ENCODE data around the gene TPPP. TPM values are rescaled to one million over a fixed set of nuclear protein-coding genes. Genes with fewer than 3 reads are reported as not detected.
"Not testable (repeated sequence)": the region's sequence is repeated elsewhere in the genome, so short reads cannot be mapped to it uniquely, and the experiment has no call there.

TPPP gene
- total RNA-seq, 1 donor = 12.9 TPM

DNA sequence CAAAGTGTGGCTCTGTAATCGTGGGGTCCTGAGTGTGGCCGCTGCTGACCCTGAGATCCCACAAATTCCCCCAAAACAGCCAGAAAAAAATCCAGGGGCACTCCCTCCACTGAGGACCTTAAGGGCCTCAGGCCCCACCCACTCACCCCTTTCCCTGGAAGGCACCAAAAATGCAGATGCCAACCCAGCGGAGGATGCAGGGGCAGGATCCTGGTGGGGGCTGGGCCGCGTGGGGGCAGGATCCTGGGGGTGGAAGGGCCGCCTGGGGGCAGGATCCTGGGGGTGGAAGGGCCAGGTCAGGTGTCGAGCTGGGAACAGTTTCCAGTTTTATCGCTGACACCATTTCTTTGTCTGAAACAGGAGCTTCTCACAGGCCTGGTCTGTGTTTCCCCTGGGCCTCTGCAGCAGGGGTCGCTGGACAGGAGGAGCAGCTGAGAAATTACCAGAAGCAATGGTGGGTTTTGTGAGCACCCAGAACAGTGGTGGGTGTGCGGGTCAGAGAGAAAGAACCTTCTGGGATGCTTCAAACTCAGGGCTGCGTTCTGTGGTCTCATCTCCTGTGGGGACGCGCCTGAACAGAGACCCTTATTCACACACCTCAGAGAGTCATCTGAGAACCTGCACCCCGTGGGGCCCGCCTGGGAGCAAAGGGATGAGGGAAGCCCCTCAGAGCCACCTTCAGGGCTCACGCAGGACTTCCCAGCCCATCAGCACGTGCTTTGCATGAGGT lies 13.8 kb downstream of the TPPP start:
- DNase-seq (ENCODE audit: low read depth in 2 of 3, low spot score in 2 of 3) = not testable (repeated sequence)

DNA sequence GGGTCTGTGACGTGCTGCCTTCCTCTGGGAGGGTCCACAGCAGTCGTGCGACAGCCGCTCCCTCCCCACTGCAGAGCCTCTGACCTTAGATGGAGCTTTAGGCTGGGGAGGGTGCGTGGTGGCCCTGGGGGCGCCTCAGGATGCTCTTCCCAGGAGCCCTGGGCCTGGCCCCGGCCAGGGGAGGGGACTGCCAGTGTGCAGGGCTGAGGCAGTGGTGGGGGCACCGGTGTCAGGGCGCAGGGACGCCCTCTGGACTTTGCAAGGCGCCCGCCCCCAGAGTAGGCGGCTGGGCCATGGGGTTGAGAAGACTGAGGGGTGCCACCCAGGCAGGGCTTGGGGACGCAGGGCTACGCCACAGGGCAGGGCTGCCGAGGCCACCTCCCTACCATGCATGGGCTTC lies 14.6 kb downstream of the TPPP start:
- DNase-seq (ENCODE audit: low read depth in 2 of 3, low spot score in 2 of 3) = not testable (repeated sequence)

DNA sequence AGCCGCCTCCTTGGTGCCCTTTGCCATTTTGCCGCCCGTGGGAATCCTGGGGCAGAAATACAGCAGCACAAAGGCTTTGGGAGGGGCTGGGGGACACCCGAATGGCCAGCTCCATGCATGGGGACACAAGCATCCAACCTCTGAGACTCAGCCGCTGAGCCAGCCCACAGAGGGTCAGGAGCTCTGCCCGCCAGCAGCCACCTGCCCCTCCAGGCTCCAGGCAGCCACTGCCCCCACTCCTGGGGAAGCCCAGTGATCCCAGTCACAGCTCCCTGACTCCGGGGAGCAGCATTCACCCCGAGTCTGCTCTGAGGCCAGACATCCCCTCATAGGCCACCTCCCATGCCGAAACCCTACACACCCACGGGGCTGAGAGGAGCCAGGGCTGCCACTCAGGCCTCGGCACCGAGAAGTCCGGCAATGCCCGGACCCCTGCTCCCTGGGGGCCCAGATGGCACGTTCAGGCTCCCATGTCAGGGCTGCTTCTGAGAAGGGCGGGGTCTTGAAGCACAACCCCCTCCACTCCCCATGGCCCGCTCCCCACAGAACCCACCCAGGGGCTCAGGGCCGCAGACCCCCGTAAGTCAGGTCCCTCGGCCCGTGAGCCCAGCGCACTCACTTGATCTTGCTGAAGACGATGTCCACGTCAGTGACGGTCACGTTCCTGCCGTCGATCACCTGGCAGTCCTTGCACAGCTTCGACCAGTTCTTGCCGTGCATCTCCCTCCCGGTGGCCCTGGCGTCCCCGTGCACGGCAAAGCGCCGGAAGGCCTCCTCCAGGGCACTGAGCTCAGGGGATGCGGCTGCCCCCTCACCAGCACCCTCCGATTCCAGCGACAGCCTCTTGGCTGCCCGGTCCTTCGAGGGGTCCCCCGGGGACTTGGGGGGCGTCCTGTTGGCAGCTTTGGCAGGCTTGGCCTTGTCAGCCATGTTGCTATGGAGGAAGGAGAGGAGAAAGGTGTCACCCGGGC lies 15.7 kb downstream of the TPPP start:
- DNase-seq (ENCODE audit: low read depth in 2 of 3, low spot score in 2 of 3) = no peak

DNA sequence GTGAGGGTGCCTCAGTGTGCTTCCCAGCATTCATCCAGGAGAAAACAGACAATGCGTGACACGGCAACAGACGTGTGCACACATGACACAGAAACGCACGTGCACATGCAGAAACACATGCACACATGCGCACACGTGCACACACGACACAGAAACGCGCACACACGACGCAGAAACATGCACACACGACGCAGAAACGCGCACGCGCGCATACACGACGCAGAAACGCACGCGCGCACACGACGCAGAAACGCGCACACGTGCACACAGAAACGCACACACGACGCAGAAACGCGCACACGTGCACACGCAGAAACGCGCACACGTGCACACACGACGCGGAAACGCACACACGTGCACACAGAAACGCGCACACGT lies 16.5 kb downstream of the TPPP start:
- no peak for DNase-seq (ENCODE audit: low read depth in 2 of 3, low spot score in 2 of 3)

DNA sequence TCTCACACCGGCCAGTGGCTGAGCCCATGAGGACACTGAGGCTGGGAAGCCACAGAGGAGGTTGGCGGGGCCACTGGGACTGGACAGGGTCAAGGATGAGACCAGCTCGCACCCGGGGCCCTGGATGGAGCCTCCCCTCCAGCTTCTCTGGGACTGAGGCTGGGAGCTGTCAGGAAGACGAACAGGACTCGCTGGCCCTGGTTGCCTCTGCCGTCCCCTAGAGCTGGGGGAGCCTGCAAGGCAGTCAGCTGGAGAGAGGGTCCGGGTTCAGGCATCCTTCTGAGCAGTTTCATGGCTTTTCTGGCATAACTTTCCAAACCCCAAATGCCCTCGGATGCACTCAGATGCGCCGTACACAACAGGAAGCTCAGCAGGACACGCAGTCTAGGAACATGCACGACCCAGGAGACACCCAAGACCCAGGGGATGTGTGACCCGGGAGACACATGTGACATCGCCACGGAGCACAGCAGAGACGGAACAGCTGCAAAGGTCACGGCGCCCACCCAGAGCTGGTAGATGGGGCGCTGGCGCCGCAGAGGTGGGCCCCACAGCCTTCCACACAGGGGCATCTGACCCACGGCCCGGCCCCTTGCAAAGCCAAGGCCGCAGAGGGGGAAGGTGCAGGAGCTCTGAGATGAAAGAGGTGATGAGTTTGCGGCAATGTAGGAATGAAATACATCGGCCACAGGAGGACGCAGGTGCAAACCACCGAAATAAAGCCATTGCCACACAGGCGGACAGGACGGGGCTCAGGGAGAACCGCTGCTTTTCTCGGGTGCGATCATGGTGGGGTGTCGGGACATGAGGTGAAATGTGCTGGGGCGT lies 17.1 kb downstream of the TPPP start:
- DNase-seq (ENCODE audit: low read depth in 2 of 3, low spot score in 2 of 3) = no peak

DNA sequence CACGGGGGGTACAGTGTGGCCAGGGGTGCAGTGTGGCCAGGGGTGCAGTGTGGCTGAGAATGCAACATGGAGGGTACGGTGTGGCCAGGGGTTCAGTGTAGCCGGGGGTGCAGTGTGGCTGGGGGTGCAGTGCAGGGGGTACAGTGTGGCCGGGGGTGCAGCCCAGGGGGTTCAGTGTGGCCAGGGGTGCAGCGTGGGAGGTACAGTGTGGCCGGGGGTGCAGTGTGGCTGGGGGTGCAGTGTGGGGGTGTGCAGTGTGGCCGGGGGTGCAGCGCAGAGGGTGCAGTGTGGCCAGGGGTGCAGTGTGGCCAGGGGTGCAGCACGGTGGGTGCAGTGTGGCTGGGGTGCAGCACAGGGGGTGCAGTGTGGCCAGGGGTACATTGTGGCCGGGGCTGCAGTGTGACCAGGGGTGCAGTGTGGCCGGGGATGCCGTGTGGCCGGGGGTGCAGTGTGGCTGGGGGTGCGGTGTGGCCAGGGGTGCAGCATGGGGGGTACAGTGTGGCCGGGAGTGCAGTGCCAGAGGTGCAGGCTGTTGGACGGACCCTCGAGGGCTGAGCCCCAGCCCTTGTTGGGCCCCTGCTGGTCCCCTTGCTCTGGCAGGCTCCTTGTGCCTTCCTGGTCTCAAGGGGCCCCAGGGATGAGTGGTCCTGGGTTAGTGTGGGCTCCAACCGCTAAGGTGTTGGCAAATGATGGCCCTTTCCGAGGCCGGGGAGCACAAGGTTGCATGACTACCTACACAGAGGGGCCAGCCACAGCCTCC lies 17.9 kb downstream of the TPPP start:
- DNase-seq (ENCODE audit: low read depth in 2 of 3, low spot score in 2 of 3) = no peak

DNA sequence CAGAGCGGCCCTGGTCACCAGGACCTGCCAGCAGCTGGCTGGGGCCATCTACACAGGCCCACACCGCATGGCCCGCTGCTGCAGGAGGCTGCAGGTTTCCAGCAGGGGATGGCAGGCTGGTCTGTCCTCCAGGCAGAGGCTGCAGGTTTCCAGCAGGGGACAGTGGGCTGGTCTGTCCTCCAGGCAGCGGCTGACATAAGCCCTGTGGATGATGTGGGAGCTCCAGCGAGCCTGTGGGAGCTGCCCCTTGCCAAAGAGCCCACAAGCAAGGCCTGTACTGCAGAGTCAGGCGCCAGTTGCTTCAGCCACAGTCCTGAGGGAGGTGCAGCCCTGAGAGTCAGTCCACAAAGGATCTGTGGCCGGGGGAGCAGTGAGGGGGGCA lies 18.5 kb downstream of the TPPP start:
- DNase-seq (ENCODE audit: low read depth in 2 of 3, low spot score in 2 of 3) = no peak

DNA sequence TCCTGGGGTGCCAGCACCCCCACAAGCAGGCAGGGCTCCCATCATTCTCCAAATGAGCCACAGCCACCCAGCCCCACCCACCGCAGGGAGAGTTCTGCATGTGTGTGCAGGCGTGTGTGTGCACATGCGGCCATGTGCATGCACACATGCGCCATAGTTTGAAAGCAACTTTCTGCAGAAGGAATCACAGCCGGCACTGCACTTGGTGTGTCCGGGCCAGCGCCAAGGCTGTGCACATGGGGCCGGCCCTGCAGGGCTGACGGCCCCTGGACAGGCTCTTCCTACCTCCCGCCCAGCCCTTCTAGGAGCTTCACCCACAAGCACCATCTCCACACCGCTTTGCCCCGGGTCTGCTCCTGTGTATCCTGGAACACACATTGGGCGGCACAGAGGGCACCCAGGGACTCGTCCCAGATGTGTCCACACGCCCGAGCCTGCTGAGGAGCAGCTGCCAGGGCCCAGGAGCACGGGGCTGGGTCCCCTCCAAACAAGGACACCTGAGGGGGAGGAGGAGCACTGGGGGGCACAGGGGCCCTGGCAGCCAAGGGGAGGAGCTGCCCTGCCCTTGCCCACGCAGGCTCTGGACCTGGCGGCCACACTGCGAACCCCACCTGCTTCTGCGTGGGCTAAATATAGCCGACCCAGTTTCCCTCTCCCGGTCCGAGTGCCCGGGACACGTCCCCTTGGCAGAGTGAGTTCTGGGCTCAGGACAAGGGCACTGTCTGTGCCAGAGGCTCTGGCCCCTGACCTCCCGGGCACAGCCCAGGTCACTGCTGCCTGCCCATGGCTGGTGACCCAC lies 19.1 kb downstream of the TPPP start:
- DNase-seq (ENCODE audit: low read depth in 2 of 3, low spot score in 2 of 3) = no peak

DNA sequence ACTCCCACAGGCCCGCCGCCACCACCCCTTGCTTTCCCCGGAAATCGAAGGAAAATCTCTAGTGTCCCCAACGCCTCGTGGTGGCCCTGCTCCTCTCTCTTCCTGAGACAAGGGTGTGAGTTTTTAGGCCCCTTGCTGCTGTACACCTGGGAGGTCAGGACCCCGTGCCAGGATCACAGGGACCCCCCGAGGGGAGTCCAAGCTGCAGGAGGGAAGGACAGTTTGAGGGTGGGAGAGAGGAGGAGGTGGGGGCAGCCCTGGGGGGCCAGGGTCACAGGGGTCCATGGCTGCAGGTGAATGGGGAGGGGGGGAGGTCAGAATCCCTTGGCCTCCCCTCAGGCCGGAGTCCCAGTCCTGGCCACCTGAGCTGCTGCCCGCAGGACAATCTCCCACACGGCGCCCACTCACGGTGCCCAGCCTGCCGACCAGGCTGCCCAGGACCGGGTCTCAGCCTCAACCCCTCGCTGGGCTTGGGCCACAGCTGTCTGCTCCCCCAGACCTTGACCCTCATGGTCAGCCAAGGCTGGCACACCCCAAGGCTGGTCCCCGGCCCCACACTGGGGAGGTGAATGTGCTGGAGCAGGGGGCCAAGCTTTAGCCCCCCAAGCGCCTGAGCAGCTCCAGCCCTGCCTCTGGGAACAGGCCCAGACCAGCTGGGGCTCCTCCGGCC lies 19.9 kb downstream of the TPPP start:
- no peak for DNase-seq (ENCODE audit: low read depth in 2 of 3, low spot score in 2 of 3)

DNA sequence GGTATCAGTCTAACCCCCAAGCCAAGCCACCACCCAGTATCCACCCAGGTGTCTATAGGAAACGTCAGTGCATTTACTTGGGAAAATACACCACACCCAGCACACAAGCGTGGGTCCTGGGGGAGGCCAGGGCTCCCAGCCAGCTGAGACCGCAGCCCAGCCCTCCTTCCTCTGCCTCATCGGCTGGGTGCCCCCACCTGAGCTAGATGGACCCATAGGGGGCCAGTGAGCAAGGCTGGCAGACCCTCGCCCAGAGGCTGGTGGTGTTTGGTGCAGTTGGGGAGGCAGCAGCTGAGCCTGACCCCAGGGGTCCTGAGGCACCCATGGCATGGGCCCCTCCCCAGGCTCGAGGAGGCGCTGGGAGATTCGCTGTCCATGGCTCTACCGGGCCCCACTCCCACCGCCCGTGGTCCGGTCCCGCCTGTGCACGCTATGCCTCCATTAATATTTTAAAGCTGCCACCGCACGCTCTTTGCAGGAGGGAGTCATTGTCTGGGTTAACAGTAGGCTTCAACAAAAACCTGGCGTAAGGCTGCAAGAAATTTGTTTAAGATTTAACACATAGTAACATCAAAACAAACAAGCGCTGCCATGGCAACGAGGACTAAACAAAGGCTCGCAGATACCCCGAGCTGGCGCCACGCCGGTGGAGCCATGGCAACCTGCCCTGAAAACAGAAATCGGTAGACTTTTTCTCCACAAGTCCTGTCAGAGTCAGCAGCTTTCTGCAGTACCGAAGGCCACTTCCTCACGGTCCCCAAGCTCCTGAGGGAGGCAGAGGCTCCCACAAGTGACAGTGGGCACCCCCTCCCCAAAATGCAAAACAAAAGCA lies 20.6 kb downstream of the TPPP start:
- DNase-seq (ENCODE audit: low read depth in 2 of 3, low spot score in 2 of 3) = peak; percentile 66 to 99 (median 96)

DNA sequence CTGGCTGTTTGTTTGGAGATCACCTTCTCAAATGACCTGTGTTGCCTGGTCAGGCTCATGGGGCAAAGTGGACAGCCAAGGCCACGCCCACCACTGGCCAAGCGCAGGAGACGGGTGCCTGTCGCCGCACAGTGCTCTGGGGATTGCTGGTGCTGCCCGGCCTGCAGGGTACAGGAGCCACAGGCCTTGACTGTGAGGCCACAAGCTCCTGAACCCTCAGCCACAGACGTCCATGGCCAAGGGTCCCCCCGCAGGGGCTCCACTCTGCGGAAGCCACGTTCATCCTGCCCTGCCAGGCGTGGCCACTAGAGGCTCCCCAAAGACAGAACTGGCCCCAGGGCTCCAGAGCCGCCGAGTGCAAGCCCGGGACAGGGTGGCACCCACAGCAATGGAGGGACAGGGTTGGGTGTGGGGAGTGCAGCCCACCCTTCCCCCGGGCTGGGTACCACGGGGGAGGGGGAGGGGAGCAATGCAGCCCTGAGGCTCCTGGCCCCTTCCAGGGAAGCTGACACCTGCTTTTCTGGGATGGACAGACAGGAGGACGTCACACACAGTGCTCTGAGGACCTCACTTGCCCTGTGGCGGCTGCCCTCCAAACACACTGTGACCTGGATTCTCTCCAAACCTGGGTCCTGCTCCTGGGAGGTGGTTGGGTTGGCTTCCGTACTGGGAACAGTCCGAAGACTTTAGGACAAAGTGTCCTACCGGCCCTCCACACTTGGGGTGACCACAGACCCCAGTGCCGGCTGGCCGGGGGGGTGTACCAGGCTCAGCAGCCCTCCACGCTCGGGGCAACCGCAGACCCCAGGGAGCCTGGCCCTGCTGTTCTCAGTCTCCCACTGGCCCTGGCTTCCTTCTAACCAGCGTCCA lies 21.5 kb downstream of the TPPP start:
- DNase-seq (ENCODE audit: low read depth in 2 of 3, low spot score in 2 of 3) = peak in 2 of 3 donors; percentile 74 to 85

DNA sequence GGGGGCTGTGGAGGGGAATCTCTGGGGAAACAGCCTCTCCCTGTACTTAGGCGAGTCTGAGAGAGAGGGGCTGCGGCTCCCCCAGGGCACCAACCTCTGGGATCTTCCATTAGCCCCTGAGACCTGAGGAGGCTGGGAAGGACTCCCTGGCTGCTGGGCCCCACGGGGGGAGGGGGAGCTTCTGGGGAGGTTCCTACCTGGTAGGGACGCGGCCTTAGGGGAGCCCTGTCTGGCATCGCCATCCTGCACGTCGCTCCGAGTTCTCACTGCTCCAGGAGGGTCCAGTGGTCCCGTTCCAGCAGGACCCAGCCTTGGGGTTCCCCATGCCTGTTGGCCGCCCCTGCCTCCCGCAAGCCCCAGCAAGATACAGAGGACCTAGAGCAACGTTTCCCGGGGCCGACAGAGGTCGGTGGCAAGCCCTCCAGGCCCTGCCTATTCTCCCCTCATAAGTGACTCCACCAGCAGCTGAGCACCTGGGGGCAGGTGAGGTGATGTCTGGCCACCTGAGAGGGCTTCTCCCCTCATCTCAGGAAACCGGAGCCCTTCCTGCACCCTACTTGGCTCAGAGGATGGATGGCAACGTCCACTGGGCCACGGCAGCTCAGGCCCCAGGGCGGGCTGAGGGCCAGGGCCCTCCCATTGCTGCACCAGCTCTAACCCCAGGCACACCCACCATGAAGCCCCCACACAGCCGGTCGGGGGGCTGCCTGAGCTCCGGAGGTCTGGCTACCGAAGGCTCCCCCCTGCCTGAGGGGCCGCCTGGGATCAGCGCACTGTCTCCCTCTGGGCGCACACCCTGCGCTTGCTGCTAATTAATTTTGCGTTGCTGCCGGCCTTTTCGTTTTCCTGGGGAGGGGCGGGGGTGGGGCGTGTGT lies 22.5 kb downstream of the TPPP start:
- DNase-seq (ENCODE audit: low read depth in 2 of 3, low spot score in 2 of 3) = no peak

DNA sequence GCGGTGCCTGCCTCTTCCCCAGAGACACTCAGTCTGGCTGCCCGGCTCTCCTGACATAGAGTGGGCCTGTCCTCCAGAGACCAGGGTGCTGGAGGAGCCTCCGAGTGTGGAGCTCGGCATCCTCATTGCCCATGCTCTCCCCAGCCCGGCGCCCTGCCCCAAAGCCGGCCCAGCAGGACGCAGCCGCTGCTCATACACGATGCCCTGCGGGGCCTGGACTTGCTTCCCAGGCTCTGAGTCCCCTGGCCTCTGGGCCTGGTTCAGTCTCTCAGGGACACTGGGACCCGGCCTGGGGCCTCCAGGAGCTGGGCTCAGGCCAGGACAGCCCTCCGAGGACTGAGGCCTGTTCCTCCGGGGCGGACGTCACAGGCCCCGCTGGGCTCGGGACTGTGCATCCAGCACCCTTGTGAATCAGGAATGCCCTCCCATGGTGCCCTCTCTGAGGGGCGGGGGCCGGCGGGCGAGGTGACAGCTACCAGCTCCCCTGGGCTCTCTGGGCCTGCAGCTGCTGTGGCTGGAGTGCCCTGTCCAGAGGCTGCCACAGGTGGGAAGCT lies 23.2 kb downstream of the TPPP start:
- no peak for DNase-seq (ENCODE audit: low read depth in 2 of 3, low spot score in 2 of 3)

DNA sequence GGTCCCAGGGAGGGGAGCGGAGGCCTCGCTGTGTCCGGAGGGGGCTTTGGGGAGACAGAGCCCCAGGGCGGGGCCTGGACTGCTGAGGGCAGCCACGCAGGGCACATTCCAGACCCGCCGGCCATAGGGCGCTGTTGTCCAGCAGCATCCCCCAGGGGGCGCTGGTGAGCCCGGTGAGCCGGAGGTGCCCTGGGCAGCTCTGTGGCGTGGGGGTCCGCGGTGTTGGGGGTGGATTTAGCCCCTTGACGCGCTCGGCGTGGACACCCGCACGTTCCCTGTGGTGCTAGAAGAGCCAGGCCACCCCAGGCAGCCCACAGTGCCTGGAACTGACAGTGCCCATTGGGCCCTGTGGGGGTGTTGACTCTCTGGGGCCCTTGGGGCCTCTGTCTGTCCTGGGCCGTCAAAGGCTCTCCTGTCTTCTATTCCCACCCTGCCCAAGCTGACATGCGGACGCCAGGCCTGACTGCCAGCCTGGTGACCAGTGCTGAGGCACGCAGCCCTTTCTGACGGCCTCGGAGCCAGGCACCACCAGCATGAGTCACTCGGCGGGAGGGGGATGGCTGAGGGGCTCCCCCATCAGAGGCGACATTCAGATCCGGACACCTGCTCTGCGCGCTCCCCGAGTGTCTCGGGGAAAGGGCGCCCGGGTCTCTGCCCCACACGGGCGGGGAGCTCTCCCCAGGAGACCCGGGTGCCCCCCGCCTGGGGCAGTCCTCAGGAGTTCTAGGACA lies 23.9 kb downstream of the TPPP start:
- peak in 1 of 3 donors; percentile 32 for DNase-seq (ENCODE audit: low read depth in 2 of 3, low spot score in 2 of 3)
